Mammary epithelial cell (primary cell): ENCODE measurements around the gene WLS.

Experiments used
- EZH2 ChIP-seq: IDR thresholded peaks from 2 replicates; pipeline ENCODE4 v1.6.1; 2012; ENCODE audit warnings: low read length, inconsistent platforms, borderline replicate concordance
- TF ChIP-seq, protein P1 (sequence below), 2 donors: IDR thresholded peaks in 1 of 2; conservative IDR thresholded peaks in 1 of 2; 2 replicates each; pipeline ENCODE4 v1.5.1; 2011 to 2012; ENCODE audit warnings: inconsistent platforms in 2 of 2, low read length in 2 of 2, mild to moderate bottlenecking in 2 of 2, control low read depth in 1 of 2, low read depth in 1 of 2; ENCODE audit not compliant: insufficient read depth in 1 of 2; ENCODE audit errors: extremely low read depth in 1 of 2

DNA sequence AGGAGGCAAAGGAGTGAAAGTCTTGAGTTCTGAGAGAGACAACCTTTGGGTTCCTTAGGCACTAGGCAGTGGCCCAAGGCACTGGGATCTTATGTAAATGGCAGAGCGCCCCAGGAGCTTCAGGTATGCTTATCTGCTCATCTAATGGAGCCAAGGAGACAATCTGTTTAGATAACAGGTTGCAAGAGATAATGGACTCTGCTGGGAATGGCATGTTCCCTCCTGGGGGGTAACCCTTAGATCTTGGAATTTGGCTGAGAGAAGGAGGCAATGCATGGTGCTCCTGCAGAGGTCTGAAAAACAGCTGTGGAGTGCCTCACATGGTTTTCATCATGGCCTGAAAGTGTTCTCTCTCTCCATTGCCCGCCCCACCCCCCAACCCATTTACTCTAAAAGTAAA is 44.1 kb upstream of the WLS start:
- TF ChIP-seq, protein P1, sequence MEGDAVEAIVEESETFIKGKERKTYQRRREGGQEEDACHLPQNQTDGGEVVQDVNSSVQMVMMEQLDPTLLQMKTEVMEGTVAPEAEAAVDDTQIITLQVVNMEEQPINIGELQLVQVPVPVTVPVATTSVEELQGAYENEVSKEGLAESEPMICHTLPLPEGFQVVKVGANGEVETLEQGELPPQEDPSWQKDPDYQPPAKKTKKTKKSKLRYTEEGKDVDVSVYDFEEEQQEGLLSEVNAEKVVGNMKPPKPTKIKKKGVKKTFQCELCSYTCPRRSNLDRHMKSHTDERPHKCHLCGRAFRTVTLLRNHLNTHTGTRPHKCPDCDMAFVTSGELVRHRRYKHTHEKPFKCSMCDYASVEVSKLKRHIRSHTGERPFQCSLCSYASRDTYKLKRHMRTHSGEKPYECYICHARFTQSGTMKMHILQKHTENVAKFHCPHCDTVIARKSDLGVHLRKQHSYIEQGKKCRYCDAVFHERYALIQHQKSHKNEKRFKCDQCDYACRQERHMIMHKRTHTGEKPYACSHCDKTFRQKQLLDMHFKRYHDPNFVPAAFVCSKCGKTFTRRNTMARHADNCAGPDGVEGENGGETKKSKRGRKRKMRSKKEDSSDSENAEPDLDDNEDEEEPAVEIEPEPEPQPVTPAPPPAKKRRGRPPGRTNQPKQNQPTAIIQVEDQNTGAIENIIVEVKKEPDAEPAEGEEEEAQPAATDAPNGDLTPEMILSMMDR (conservative IDR thresholded peaks at IDR 0.05 in 1 of 2, IDR thresholded peaks at IDR 0.05 in 1 of 2; ENCODE audit: extremely low read depth in 1 of 2, insufficient read depth in 1 of 2, low read depth in 1 of 2, low read length in 2 of 2) = no peak
- no peak for TF ChIP-seq EZH2
